A673 (cell line): ENCODE measurements around the gene ATF4.

ENCODE experiments used
- CTCF ChIP-seq: fragments of 300-800, 200-600 bp; sonication (generic); conservative IDR thresholded peaks from 2 replicates; pipeline ENCODE4 v1.5.1; 2017; ENCODE audit warnings: low read depth, mild to moderate bottlenecking, antibody characterized with exemption, low read length, moderate library complexity, mixed read lengths
- EZH2 ChIP-seq: fragments of 200-600 bp; sonication (generic); IDR thresholded peaks from 2 replicates; pipeline ENCODE4 v1.6.1; 2017; ENCODE audit warnings: borderline replicate concordance, low read depth, mild to moderate bottlenecking, mixed read lengths, antibody characterized with exemption, low read length; ENCODE audit not compliant: poor library complexity, severe bottlenecking

GRCh38 chr22:39502109-39502788, 18.1 kb upstream of the ATF4 start, which contains the start of gene MIEF1:
- TF ChIP-seq CTCF: peak; percentile 28; the same call in 1 of the 2 replicates
- TF ChIP-seq EZH2: no peak
